ENCODE measurements around the gene NAXD. TPM values are rescaled to one million over a fixed set of nuclear protein-coding genes. Genes with fewer than 3 reads are reported as not detected.

Gene NAXD
- total and polyA plus RNA-seq, 5 experiments from 2014 or later: 10.4 to 38.1 (median 26.9) TPM

GRCh38 chr13:110578363-110578762, 37.0 kb upstream of the NAXD start:
- POLR2A ChIA-PET: no interaction called here
- ATAC-seq: no peak
- Mint-ChIP-seq H3K27ac (peak overlapping the region in 1 of 10 donors; percentile 30), H3K4me3 (no peak overlapping the region), H3K9me3 (no peaks in the 10 kb centered on the region), H3K27me3 (peaks cover 23 to 78% (median 36%) of the 10 kb centered on the region in 5 donors), H3K4me1 (peaks cover 6 to 12% (median 10%) of the 10 kb centered on the region in 4 donors), H3K36me3 (no peaks in the 10 kb centered on the region)
- no peak for DNase-seq

GRCh38 chr13:110580800-110581199, 34.5 kb upstream of the NAXD start:
- Mint-ChIP-seq H3K27me3 (peaks cover 15 to 60% (median 24%) of the 10 kb centered on the region in 5 donors), H3K36me3 (no peaks in the 10 kb centered on the region), H3K4me3 (no peak overlapping the region), H3K27ac (peak overlapping the region in 1 of 10 donors; percentile 6), H3K9me3 (no peaks in the 10 kb centered on the region), H3K4me1 (peaks cover 3 to 5% (median 5%) of the 10 kb centered on the region in 4 donors)
- POLR2A ChIA-PET: no interaction called here
- no peak for ATAC-seq
- no peak for DNase-seq

GRCh38 chr13:110581506-110582185, 33.7 kb upstream of the NAXD start:
- POLR2A ChIA-PET: no interaction called here
- ATAC-seq (no peak), DNase-seq (no peak)
- Mint-ChIP-seq H3K4me3 (no peak overlapping the region), H3K36me3 (no peaks in the 10 kb centered on the region), H3K4me1 (no peaks in the 10 kb centered on the region), H3K27ac (peak overlapping the region in 1 of 10 donors; percentile 6), H3K27me3 (peaks cover 18 to 61% (median 20%) of the 10 kb centered on the region in 5 donors), H3K9me3 (no peaks in the 10 kb centered on the region)

- Mint-ChIP-seq H3K36me3 (no peaks in the 10 kb centered on the region), H3K4me3 (no peak overlapping the region), H3K27ac (peak overlapping the region in 1 of 10 donors; percentile 12), H3K4me1 (no peaks in the 10 kb centered on the region), H3K27me3 (peaks cover 15 to 54% (median 20%) of the 10 kb centered on the region in 5 donors), H3K9me3 (no peaks in the 10 kb centered on the region)
- POLR2A ChIA-PET: no interaction called here
- no peak for DNase-seq
- ATAC-seq: no peak
Measured at GRCh38 chr13:110582421-110582954, 32.9 kb upstream of the NAXD start.

DNA sequence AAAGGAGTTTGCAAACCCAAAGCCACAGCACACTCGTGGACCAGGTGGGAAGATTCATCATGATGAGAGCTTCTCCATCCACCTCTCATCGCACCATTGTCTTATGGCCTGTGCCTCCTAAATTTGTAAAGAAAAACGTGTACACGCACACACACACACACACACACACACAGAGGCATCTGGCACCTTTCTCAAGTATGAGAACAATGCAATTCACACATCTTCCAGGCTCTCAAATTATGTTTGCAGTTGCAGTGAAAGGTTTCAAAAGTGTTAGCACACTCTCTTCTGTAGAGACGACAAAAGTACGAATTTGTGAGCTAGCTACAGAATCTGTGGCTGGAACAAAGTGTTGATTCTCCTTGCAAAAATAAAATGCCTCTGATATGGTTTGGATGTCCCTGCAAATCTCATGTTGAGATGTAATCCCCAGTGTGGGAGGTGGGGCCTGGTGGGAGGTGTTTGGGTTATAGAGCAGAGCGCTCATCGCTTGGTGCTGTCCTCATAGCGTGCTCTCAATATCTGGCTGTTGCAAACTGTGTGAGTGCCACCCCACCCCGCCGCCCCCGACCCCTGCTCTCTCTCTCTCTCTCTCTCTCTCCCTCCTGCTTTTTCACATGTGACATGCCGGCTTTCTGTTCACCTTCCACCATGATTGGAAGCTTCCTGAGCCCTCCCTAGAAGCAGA, 32.0 kb upstream of the NAXD start:
- POLR2A ChIA-PET: no interaction called here
- Mint-ChIP-seq H3K4me1 (no peaks in the 10 kb centered on the region), H3K36me3 (no peaks in the 10 kb centered on the region), H3K27ac (no peak overlapping the region), H3K27me3 (peaks cover 15 to 48% (median 20%) of the 10 kb centered on the region in 5 donors), H3K4me3 (no peak overlapping the region), H3K9me3 (no peaks in the 10 kb centered on the region)
- no peak for ATAC-seq
- DNase-seq: no peak

- no peaks in the 10 kb centered on the region for H3K36me3 Mint-ChIP-seq
- H3K9me3 Mint-ChIP-seq: no peaks in the 10 kb centered on the region
- H3K4me1 Mint-ChIP-seq: no peaks in the 10 kb centered on the region
- POLR2A ChIA-PET: no interaction called here
- no peak overlapping the region for H3K4me3 Mint-ChIP-seq
- peaks cover 2 to 15% (median 5%) of the 10 kb centered on the region in 5 donors for H3K27me3 Mint-ChIP-seq
- DNase-seq (no peak), ATAC-seq (no peak)
- H3K27ac Mint-ChIP-seq: no peak overlapping the region
Measured at GRCh38 chr13:110589793-110590390, 25.5 kb upstream of the NAXD start.

- DNase-seq (no peak), ATAC-seq (no peak)
- Mint-ChIP-seq H3K4me1 (no peaks in the 10 kb centered on the region), H3K9me3 (no peaks in the 10 kb centered on the region), H3K36me3 (no peaks in the 10 kb centered on the region), H3K27ac (no peak overlapping the region), H3K27me3 (peaks cover 2 to 11% (median 5%) of the 10 kb centered on the region in 5 donors), H3K4me3 (no peak overlapping the region)
- POLR2A ChIA-PET: no interaction called here
Measured at GRCh38 chr13:110590577-110590976, 24.8 kb upstream of the NAXD start.

GRCh38 chr13:110592665-110593064, 22.7 kb upstream of the NAXD start:
- Mint-ChIP-seq H3K4me1 (no peaks in the 10 kb centered on the region), H3K27me3 (peaks cover 0 to 5% (median 1%) of the 10 kb centered on the region in 5 donors), H3K9me3 (no peaks in the 10 kb centered on the region), H3K36me3 (no peaks in the 10 kb centered on the region), H3K27ac (peak overlapping the region in 1 of 10 donors; percentile 55), H3K4me3 (no peak overlapping the region)
- POLR2A ChIA-PET: interaction anchor here (0.7 kb wide), 1 partner anchor 47 kb away, joined by 4 read pairs; no protein-coding TSS in a partner anchor
- ATAC-seq: no peak
- no peak for DNase-seq

DNA sequence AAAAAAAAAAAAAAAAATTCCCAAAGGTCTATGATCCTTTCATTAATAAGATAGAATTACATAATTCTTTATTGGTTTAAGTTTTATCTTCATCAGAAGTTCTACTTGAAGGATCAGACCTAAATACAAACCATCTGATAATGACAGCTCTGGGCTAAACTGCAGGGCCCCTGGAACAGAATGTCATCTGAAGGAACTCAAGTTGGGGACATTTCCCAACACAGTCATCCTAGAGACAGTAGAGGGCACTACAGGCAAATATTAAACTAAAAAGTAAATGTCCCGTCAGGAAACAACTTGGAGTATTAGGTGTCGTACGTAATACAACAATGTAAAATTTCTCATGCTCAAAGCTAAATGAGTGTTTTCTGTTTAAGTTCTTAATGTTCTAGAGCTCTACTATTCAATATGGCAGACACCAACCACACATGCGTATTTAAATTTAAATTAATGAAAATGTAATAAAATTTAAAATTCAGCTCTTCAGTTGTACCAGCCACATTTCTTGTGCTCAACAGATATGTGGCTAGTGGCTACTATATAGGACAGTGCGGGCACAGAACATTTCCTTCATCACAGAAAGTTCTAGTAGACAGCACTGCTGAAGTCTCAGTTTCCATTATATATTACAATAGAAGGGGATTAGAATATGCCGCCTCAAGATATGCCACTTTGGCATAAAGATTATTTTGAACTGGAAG, 21.8 kb upstream of the NAXD start:
- no peak overlapping the region for H3K4me3 Mint-ChIP-seq
- peaks cover 0 to 5% (median 1%) of the 10 kb centered on the region in 5 donors for H3K27me3 Mint-ChIP-seq
- H3K27ac Mint-ChIP-seq: no peak overlapping the region
- DNase-seq (peak in 4 of 10 donors; percentile 2 to 42 (median 26)), ATAC-seq (peak; percentile 67 to 72)
- POLR2A ChIA-PET: interaction anchor here (0.7 kb wide), 1 partner anchor 46 kb away, joined by 4 read pairs; no protein-coding TSS in a partner anchor
- H3K4me1 Mint-ChIP-seq: no peaks in the 10 kb centered on the region
- no peaks in the 10 kb centered on the region for H3K9me3 Mint-ChIP-seq
- no peaks in the 10 kb centered on the region for H3K36me3 Mint-ChIP-seq

- POLR2A ChIA-PET: no interaction called here
Measured at GRCh38 chr13:110597041-110597689, 18.2 kb upstream of the NAXD start.

GRCh38 chr13:110600261-110600819, 15.0 kb upstream of the NAXD start:
- ATAC-seq (no peak), DNase-seq (no peak)
- peaks cover 0 to 5% (median 0%) of the 10 kb centered on the region in 3 donors for H3K36me3 Mint-ChIP-seq
- POLR2A ChIA-PET: no interaction called here
- no peak overlapping the region for H3K27ac Mint-ChIP-seq
- no peaks in the 10 kb centered on the region for H3K4me1 Mint-ChIP-seq
- H3K9me3 Mint-ChIP-seq: no peaks in the 10 kb centered on the region
- no peak overlapping the region for H3K4me3 Mint-ChIP-seq
- H3K27me3 Mint-ChIP-seq: peaks cover 4 to 18% (median 8%) of the 10 kb centered on the region in 5 donors

More at GRCh38 chr13:110597041-110597689, 18.2 kb upstream of the NAXD start:
- no peak overlapping the region for H3K27ac Mint-ChIP-seq
- no peaks in the 10 kb centered on the region for H3K4me1 Mint-ChIP-seq
- no peak overlapping the region for H3K4me3 Mint-ChIP-seq
- DNase-seq (no peak), ATAC-seq (no peak)
- H3K9me3 Mint-ChIP-seq: no peaks in the 10 kb centered on the region
- H3K27me3 Mint-ChIP-seq: peaks cover under 1 to 5% (median 3%) of the 10 kb centered on the region in 5 donors
- H3K36me3 Mint-ChIP-seq: no peaks in the 10 kb centered on the region

DNA sequence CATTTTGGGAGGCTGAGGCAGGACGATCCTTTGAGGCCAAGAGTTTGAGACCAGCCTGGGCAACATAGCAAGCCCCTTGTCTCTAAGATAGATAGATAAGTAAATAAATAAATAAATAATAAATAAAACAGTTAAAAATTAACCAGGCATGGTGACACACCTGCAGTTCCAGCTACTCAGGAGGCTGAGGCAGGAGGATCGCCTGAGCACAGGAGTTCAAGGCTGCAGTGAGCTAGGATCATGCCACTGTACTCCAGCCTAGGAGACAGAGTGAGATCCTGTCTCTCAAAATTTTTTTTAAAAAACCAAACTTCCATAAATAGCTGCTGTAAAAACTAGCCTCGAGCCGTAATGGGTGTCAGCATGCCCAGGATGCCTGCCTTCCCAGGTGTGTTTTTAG, 14.4 kb upstream of the NAXD start:
- no peak for ATAC-seq
- Mint-ChIP-seq H3K9me3 (no peaks in the 10 kb centered on the region), H3K27me3 (peaks cover 4 to 18% (median 8%) of the 10 kb centered on the region in 5 donors), H3K36me3 (peaks cover 0 to 5% (median 0%) of the 10 kb centered on the region in 3 donors), H3K4me3 (no peak overlapping the region), H3K27ac (no peak overlapping the region), H3K4me1 (no peaks in the 10 kb centered on the region)
- DNase-seq: no peak
- POLR2A ChIA-PET: interaction anchor here (0.7 kb wide), 1 partner anchor 133 kb away, joined by 3 read pairs; no protein-coding TSS in a partner anchor

All from naive thymus-derived CD8-positive, alpha-beta T cell (primary cell).